GM19452 (cell line): Measurements from ENCODE around the gene ZNF618.
"Not testable (repeated sequence)": the region's sequence is repeated elsewhere in the genome, so short reads cannot be mapped to it uniquely, and the experiment has no call there.

ENCODE experiments used
- ATAC-seq: cut with Tn5 transposase; IDR thresholded peaks from one replicate; pipeline ENCODE4 v1.9.1; 2021; ENCODE audit not compliant: unreplicated experiment

The ZNF618 gene

GRCh38 chr9:114035221-114035844 lies 159.2 kb downstream of the ZNF618 start:
- no peak for ATAC-seq

- no peak for ATAC-seq
Observed at GRCh38 chr9:114035845-114036801, 160.0 kb downstream of the ZNF618 start.

- ATAC-seq = no peak
Observed at GRCh38 chr9:114037249-114037648, 161.1 kb downstream of the ZNF618 start.

GRCh38 chr9:114037961-114038723 lies 162.0 kb downstream of the ZNF618 start:
- no peak for ATAC-seq

- no peak for ATAC-seq
Observed at GRCh38 chr9:114038724-114039313, 162.7 kb downstream of the ZNF618 start.

- ATAC-seq = no peak
Observed at GRCh38 chr9:114039484-114039883, 163.4 kb downstream of the ZNF618 start.

GRCh38 chr9:114043660-114044059 lies 167.6 kb downstream of the ZNF618 start:
- not testable (repeated sequence) for ATAC-seq

GRCh38 chr9:114046237-114046755 lies 170.2 kb downstream of the ZNF618 start:
- no peak for ATAC-seq

- no peak for ATAC-seq
Observed at GRCh38 chr9:114046875-114047274, 170.8 kb downstream of the ZNF618 start.

- no peak for ATAC-seq
Observed at GRCh38 chr9:114047717-114048116, 171.6 kb downstream of the ZNF618 start.

- ATAC-seq = no peak
Observed at GRCh38 chr9:114048533-114049415, 172.7 kb downstream of the ZNF618 start.

GRCh38 chr9:114049441-114050225 lies 173.5 kb downstream of the ZNF618 start:
- no peak for ATAC-seq

GRCh38 chr9:114050226-114050568 lies 174.1 kb downstream of the ZNF618 start:
- no peak for ATAC-seq

GRCh38 chr9:114050646-114051045 lies 174.5 kb downstream of the ZNF618 start:
- no peak for ATAC-seq

- ATAC-seq = no peak
Observed at GRCh38 chr9:114051281-114051680, 175.2 kb downstream of the ZNF618 start.

- no peak for ATAC-seq
Observed at GRCh38 chr9:114051706-114052105, 175.6 kb downstream of the ZNF618 start.

- no peak for ATAC-seq
Observed at GRCh38 chr9:114053246-114054005, 177.3 kb downstream of the ZNF618 start.

- no peak for ATAC-seq
Observed at GRCh38 chr9:114054191-114054690, 178.1 kb downstream of the ZNF618 start.
